GM19452 (cell line): ENCODE data around the gene KCNT2.
"Not testable (repeated sequence)": the region's sequence is repeated elsewhere in the genome, so short reads cannot be mapped to it uniquely, and the experiment has no call there.

Experiments
- ATAC-seq: cut with Tn5 transposase; IDR thresholded peaks from one replicate; pipeline ENCODE4 v1.9.1; 2021; ENCODE audit not compliant: unreplicated experiment

KCNT2 gene

DNA sequence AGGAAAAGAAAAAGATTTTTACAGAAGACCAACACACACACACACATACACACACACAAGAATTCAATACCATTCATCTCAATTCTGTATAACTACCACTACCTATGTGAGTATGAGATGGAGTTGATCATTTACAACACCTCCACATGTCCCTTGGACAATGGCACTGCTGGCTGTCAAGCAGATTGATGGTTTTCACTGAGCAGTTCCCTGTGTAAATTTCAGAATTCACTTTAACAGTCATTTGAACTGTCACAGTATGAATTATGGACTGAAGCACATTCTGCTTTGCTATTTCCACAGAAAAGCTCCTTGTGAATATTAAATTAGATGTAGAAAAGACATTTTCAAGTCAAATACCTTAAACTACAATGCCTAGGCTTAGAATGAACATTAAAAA lies 14.3 kb downstream of the KCNT2 start:
- no peak for ATAC-seq

DNA sequence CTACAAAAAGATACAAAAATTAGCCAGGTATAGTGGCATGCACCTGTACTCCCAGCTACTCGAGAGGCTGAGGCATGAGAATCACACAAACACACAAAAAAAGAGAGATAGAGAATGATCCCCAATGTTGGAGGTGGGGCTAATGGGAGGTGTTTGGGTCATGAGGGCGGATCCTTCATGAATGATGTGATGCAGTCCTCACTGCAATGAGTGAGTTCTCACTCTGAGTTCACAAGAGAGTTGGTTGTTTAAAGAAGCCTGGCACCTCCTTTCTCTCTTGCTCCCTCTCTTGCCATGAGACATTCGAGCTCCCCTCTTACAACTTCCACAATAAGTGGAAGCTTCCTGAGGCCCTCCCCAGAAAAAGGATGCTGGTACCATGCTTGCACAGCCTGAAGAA lies 17.3 kb downstream of the KCNT2 start:
- no peak for ATAC-seq

DNA sequence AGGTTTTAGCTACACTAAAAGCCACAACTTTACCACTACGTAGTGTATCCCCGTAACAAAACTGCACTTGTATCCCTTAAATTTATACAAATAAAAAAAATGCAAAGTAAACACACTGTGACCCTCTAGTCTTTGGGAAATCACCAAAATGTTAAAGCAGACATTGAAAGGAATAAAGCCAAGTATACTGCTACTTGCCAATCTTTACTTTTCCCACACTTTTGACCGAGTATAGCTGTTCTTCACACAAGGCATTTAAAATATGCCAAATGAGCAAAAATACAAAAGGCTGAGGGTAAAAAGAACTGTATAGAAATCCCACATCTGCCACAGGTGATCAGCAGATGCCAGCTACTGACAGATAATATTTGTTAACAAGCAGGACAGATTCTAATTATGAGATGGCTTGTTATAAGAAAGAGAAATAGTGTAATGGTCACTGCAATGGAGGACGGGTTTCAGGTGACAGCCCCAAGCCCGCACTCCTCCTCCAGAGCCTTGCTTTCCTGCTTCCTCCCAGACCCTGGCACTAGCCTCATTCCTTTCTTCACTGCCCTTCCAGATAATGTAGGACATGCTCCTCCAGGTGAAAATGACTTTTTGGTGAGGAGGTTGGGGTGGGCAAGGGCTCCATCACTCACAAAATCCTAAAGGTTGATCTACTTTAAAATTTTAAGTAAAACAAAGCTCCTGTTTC lies 18.1 kb downstream of the KCNT2 start:
- no peak for ATAC-seq

DNA sequence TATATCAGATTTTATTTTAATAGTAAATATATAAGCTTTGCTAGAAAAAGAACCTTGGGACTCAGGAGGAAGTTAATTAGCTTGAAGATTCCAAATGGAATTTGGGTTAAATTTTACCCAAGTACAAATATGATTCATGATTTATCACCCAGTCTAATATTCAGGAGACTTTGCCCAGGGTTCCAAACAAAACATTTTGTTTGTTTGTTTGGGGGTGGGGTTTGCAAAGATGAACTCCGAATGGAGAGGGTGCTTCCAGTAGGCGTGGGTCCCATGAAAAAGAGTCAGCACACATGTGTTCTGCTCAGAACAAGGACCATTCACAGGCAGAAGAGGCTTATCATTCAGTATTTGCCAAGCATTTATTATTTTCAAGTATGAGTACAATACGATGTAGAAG lies 23.5 kb downstream of the KCNT2 start:
- ATAC-seq = no peak

DNA sequence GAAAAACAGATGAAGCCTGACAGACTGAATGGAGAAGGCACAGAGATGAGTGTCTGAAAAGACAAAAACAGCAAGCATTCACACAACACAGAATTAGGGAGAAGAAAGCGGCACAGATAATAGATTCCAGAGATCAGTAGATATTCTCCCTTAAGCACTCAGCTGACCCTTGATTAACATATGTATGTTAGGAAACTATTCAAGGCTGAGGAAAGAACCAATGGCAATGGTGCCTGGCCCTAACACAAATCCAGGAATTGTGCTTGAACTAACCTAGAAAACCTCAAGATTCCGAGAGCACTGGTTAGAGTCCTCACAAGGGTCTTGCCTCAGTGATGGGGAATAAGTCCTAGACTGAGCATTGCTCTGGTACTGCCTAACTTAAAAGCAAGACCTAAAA lies 30.9 kb downstream of the KCNT2 start:
- ATAC-seq = no peak

DNA sequence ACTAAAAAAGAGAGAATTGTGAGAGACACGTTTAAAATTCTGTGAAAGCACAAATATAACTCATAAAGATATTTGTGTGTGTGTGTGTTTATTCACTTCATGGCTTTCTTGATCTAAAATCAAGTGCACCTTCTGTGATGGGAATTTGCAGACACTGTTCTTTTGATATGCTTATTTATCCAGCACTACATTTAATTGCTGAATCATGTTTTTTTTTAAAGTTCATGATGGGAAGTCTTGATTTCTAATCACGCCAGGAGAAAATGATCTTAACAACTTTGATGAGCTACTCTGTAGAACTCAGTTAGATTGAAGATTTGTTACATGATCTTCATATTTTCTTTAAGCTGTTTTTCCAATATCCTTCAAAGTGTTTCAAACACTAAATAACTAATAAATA lies 35.0 kb downstream of the KCNT2 start:
- ATAC-seq = no peak

DNA sequence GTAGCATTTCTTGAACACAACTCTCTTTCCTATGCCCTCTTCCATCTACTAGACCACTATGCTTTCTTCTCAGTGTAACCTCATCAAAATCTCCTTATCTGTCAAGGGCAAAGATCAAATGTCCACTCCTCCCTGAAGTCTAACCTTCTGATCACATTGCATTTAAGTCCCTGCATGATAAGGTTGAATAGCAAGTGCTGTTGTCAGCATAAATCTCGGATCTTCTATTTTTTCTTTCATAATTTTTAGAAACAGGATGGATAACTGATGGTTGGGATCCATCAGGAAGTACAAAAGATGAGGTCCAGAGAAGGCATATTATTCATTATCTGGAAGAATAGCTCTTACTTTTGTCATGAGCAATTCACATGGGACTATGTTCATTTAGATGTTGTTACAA lies 41.0 kb downstream of the KCNT2 start:
- no peak for ATAC-seq

DNA sequence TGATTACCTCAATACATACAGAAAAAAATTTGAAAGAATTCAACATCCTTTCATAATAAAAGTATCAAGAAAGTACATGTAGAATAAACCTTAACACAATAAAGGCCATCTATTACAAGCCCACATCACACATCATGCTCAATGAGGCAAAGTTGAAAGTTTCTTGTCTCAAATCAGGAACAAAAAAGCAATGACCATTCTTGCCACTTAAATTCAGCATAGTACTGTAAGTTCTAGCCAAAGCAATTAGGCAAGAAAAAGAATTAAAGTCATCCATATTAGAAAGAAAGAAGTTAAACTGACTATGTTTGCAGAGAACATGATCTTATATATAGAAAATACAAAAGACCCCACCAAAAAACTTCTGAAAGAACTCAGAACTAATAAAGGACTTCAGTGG lies 44.5 kb downstream of the KCNT2 start:
- ATAC-seq = no peak

DNA sequence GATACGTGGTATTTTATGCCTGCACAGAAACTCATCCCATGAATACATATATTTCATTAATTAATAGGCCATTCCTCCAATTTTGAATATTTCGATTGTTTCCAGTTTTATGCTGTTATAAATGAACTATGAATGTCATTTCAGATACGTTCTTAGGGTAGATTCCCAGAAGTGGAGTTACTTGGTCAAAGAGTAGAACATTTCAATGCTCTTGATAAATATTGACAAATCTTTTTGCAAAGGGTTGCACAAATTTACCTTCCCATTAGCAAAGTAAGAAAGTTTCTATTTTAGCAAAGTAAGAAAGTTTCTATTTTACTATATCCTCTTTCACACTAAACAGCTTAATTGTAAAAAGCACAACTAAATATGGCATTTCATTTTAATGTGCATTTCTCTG lies 48.9 kb downstream of the KCNT2 start:
- ATAC-seq = no peak

DNA sequence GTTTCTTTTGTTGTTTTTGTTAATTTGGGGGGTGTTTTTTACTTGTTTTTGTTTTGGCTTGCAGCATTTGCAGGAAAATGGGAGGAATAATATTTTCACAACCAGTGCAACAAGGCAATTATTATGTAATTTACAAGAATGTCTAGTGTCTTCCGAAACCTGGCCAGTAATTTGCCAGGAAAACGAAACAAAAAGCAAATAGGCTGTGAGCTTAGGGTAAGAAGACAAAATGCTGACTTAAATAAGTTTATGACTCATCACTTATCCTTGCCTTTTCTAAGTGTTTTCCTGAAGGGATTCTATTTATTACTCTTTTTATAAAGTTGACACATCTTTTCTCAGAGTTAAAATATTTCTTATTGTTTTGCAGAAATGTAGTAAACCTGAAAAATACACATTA lies 49.8 kb downstream of the KCNT2 start:
- ATAC-seq = peak; percentile 66

DNA sequence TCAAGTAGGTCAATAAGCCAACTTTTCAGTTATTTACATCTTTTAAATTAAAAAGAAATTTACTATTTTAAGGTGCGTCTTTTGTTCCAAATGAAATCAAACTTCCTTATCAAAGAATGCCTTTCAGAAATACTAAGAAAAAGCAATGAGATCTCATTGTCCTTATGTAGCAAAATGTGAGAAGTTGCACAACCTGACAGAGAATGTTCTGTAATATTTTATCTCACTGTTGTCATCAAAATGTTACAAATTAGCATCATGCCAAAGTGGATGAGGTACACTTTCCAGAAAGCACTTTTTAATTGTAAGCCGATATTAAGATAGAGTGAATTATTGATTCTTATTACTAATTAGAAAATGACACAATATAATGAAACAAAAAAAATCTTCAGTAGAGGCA lies 50.4 kb downstream of the KCNT2 start:
- no peak for ATAC-seq

DNA sequence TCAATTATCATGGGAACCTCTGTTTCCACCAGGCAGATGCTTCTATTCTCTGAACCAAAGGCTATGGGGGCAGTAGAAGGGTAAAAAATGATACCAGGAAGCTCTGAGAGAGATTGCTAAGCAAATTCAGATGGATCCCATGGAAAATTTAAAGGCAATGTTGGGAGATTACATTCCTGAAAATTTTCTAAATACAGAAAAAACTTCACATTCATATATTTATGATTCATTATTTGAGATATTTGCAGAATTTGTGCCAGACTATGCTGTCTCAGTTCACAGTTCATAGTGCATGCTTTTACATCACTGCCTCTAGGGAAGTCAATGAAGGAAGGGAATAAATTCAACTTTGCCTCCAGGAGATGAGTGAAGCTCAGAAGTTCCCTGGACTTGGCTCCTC lies 57.5 kb downstream of the KCNT2 start:
- no peak for ATAC-seq

DNA sequence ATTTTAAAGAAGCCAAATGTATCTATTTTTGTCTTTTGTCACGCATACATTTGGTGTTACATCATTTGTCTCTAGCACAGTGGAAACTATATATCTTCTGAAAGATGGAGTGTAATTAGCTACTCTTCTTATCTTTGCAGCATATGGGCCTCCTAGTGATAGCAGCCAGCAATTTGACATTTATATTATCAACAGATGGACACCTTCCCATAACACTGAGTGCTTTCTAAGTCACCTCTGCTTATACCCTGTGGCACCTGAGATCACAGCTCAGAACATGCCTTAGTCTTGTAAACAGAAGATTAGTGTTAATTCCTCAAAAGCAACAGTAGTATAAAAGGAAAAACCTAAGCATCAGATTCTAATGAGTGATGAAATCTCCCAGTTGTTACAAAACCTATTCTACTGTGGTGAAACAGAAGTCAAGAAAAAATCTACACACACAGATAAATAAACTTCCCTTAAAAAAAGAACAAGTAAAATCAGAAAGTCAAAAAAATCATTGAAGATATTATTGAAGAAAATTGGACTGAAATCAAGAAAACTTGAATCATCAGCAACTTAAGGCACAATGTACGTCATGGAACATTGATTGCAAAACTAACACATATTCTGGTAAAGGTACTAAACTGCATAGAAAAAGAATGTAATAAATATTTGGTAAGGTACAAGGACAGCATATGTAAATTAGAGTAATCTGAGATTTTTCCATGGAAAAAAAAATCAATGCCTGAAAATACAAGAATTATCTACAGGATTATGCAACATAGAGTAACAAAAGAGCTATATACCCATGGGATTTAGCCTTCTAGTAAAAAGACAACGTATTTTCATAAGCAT lies 61.7 kb downstream of the KCNT2 start:
- no peak for ATAC-seq

DNA sequence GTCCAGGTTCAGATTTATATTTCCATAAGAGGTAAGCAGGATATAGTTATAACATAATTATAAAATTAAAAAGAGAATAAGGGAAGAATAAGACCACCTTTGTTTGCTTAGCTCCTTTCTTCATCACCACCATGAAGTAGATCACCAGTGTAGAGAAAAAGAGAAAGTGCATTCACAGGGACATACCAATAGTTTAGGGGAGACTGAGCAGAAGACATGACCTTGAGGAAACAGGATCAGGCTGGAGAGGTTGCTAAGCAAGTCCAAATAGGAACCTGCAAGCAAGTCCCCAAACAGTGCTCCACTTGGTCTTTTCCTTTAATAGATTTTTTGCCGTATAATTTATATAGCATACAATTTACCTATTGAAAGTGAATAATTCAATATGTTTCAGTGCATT lies 63.0 kb downstream of the KCNT2 start:
- ATAC-seq = no peak

DNA sequence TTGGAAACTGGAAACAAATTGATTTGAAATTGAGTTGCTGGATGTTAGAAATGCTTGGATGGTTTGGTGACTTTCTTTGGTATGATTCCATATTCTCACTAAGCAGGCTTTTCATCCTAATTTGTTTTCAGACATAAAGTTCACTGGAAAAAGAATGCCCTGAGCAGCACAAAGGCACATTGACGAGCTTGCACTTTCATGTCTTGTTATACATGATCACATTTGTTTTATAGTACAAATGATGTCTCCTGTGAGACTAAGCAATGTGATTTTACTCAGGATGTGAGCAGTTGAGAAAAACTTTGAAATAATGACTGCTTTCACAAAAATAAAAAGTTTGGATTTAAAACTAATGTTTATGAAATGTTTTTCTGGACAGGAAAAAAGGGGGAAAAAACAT lies 63.6 kb downstream of the KCNT2 start:
- ATAC-seq = no peak

DNA sequence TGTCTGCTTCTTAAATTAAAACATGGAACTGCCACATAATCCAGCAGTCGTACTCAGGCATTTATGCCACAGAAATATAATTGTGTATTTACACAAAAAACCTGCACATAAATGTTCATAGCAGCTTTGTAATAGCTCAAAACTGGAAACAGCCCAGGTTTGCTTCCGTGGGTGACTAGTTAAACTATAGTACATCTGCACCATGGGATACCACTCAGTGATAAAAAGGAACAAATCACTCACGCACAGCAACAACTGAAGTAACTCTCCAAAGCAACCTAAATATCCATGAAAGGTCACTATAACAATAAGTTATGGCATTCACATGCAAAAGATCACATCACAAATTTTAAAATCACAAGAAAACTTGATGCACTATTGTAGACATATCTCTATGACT lies 64.4 kb downstream of the KCNT2 start:
- no peak for ATAC-seq

DNA sequence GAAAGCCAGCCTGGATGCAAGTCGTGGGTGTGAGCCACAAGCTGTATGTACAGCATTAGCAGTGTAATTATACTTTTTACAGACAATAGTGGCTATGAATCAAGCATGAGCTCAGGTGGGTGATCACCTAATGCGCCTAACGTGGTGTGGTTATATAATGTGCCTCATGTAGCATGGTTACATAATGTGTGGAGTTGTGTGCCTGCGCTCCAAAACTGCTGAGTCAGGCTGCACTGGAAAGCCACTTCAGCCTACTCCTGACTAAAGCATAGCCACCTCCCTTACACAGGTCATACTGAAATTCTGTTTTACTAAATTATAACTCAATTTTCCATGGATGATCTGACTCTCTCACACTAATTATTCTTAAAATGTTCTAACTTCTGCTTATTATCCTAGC lies 69.8 kb downstream of the KCNT2 start:
- no peak for ATAC-seq

DNA sequence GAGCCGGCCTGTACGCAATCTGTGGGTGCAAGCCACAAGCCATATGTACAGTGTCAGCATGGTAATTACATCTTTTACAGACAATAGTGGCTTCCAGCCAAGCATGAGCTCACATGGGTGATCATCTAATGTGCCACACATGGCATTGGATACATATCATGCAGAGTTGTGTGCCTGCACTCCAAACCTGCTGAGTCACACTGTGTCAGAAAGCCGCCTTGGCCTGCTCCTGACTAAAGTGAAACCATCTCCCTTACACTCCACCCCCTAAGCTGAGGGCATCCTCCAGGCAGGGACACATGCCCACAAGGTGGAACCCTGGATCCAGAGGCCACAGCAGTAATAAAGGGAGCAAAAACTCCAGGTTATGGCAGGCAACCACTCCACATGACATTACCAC lies 72.5 kb downstream of the KCNT2 start:
- no peak for ATAC-seq

DNA sequence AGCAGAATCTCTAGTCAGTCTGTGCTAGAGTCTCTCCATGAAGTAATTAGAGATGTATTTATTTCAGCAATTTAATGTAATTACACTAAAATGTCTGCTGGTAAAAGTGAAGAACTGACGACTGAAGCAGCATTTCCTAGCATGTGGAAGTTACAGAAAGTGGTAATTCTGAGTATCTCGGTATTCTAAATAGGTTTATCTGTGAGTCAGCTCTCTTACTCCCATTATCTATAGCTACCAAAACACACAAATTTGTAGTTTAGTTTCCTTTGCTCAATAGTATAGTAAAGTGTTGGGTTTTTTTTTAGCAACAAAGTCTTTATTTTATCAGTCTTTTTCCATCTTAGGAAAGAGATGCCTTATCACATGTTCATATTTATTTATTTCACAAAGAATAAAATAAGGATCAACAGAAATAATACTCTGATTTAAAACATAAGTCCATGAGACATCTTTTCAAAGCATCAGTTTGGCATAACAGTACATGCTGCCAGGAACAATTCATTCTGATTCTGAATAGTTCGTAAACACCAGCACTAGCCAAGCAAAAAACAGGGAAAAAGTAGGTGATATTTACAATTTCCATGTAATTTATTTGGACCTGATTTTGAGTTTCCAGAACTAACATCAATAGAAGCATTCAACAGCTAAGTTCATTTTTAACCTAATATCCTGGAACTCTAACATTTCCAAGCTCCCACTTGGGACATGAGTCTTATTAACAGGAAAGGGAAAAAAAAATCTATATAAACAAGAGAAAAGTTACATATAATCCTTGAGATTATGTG lies 76.3 kb downstream of the KCNT2 start:
- ATAC-seq = no peak

DNA sequence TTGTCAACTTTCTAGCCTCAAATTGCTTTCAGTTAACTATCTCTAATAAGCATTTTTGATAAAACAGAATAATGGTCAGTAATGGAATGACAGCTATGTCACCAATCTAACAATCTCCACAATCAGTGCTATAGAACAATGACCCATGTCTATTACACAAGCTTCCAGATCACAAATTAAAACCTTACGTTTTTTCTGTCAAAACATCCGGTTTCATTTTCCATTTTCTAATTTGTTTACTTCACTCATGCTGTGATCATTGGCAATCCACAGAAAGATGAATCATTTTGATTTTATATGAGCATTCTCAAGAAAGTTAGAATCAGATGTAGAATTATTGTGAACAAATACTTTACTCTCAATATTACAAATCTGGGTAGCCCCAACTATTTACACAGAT lies 80.3 kb downstream of the KCNT2 start:
- no peak for ATAC-seq

DNA sequence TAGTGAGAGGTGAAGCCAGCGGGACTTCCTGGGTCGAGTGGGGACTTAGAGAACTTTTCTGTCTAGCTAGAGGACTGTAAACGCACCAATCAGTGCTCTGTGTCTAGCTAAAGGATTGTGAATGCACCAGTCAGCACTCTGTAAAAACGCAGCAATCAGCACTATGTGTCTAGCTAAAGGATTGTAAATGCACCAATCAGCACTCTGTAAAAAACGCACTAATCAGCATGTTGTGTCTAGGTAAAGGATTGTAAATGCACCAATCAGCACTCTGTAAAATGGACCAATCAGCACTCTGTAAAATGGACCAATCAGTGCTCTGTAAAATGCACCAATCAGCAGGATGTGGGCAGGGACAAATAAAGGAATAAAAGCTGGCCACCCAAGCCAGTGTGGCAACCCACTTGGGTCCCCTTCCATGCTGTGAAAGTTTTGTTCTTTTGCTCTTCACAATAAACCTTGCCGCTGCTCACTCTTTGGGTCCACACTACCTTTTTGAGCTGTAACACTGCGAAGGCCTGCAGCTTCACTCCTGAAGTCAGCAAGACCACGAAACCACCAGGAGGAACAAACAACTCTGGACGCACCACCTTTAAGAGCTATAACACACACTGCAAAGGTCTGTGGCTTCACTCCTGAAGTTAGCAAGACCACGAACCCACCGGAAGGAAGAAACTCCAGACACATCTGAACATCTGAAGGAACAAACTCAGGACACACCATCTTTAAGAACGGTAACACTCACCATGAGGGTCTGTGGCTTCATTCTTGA lies 85.5 kb downstream of the KCNT2 start:
- not testable (repeated sequence) for ATAC-seq
